ENCODE measurements around the gene CPEB1.

CPEB1 gene

GRCh38 chr15:82595203-82595602 lies 52.0 kb downstream of the CPEB1 start:
- no peak overlapping the region for H3K27ac ChIP-seq
- TF ChIP-seq CTCF (conservative IDR thresholded peaks at IDR 0.05) (no peak), ZFX (IDR thresholded peaks at IDR 0.05) (no peak)

GRCh38 chr15:82587805-82588204 lies 59.4 kb downstream of the CPEB1 start:
- H3K27ac ChIP-seq: no peak overlapping the region
- TF ChIP-seq CTCF (conservative IDR thresholded peaks at IDR 0.05) (no peak), ZFX (IDR thresholded peaks at IDR 0.05) (no peak)

GRCh38 chr15:82585072-82585471 lies 62.1 kb downstream of the CPEB1 start:
- TF ChIP-seq ZFX (IDR thresholded peaks at IDR 0.05): no peak
- TF ChIP-seq CTCF (conservative IDR thresholded peaks at IDR 0.05): no peak
- H3K27ac ChIP-seq: no peak overlapping the region

GRCh38 chr15:82580713-82581112 lies 66.5 kb downstream of the CPEB1 start:
- TF ChIP-seq ZFX (IDR thresholded peaks at IDR 0.05) (no peak), CTCF (conservative IDR thresholded peaks at IDR 0.05) (no peak)
- H3K27ac ChIP-seq: no peak overlapping the region

GRCh38 chr15:82575335-82575734 lies 71.8 kb downstream of the CPEB1 start:
- H3K27ac ChIP-seq: no peak overlapping the region

GRCh38 chr15:82572986-82573385 lies 74.2 kb downstream of the CPEB1 start:
- no peak overlapping the region for H3K27ac ChIP-seq
- TF ChIP-seq ZFX (IDR thresholded peaks at IDR 0.05): no peak
- TF ChIP-seq CTCF (conservative IDR thresholded peaks at IDR 0.05): no peak

More at GRCh38 chr15:82575335-82575734, 71.8 kb downstream of the CPEB1 start:
- no peak for TF ChIP-seq CTCF (conservative IDR thresholded peaks at IDR 0.05)
- no peak for TF ChIP-seq ZFX (IDR thresholded peaks at IDR 0.05)

GRCh38 chr15:82572311-82572710 lies 74.9 kb downstream of the CPEB1 start:
- TF ChIP-seq CTCF (conservative IDR thresholded peaks at IDR 0.05) (no peak), ZFX (IDR thresholded peaks at IDR 0.05) (no peak)
- H3K27ac ChIP-seq: no peak overlapping the region

Measured in C4-2B (cell line).